DMS 273 treated with DMSO at 0.1 percent for 48 hours (cell line): ENCODE results near the gene RHBDD1.

ENCODE experiments used
- DNase-seq: peaks from one replicate; lab custom pipeline; 2025; lab: John Stamatoyannopoulos, UW

RHBDD1 gene

DNA sequence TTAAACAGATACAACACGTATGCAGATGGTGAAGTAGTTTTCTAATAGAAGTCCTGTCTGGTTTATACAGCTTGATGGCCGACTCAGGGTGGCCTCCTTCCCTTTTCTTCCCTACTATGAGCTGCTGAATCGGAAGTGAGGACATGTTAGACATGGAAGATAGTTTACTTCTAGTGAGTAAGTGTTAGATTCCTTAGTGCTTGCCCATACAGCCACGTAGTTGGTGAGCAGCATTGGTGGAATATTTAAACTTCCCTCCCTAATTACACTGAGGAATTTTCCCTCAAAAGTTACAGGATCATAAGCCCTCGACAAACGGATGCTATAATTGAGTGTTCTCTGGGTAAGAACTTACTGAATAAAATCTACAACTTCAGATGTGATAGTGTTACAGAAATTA lies 52.1 kb downstream of the RHBDD1 start:
- DNase-seq = no peak

DNA sequence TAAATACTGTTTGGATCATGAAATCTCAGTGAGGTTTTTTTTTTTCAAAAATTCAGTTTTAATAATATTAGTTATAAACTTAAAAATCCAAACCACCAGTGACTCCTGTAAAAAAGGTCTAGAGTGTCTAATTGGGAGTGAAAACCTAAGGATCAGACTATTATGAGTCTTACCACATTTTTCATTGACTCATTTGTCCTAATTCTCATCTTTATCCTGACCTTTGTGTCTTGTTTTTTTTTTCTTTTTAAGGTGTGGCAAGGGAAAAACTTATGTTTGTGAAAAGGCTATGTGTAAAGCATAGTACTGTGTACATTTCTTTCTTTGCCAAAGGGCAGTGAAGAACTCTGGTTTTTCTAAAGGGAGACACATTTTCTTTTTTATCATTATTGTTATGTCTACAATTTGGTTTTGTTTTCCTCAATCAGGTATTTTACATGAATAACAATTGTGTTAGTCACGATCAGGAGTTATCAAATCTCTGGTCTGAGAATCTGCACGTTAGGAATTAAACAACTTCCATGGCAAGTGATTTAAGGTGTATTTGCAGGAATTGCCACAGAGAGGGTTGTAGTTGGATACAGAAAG lies 52.6 kb downstream of the RHBDD1 start:
- no peak for DNase-seq

DNA sequence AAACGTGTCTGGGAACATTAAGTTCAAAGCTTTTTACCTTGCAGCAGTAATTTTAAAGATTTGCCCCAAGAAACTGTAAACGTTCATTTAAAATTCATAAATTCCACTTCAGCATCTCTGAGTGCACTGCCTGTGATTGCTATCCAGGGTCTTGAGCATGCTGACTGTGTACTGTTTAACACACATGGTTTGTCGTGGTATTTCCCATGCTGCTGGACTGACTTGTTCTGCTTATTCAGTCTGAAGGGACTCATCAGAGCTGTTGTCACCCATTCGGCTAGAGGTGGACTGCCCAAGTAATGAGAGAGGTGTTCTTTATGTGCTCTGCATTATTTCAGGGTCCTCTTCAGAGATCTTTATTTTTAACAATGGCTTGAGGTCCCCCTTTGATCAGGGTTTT lies 53.1 kb downstream of the RHBDD1 start:
- DNase-seq = no peak

DNA sequence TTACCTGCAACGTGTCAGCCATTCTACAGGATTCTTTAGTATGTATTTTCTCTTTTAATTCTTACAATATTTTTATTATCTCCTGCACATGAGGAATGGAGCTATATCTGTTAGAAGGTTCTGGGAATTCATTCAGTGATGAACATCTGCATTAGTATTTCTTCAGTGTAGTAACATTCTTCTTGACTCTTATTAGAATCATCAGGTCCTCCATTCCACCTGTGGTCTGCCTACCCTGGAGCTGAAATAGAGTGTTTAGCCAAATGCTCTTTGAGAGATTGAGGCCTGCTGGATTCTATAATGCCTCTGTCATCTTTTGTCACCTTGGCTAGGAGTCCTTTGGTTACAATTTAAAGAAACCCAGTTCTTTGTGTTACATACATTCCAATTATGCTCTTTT lies 54.4 kb downstream of the RHBDD1 start:
- DNase-seq = no peak

DNA sequence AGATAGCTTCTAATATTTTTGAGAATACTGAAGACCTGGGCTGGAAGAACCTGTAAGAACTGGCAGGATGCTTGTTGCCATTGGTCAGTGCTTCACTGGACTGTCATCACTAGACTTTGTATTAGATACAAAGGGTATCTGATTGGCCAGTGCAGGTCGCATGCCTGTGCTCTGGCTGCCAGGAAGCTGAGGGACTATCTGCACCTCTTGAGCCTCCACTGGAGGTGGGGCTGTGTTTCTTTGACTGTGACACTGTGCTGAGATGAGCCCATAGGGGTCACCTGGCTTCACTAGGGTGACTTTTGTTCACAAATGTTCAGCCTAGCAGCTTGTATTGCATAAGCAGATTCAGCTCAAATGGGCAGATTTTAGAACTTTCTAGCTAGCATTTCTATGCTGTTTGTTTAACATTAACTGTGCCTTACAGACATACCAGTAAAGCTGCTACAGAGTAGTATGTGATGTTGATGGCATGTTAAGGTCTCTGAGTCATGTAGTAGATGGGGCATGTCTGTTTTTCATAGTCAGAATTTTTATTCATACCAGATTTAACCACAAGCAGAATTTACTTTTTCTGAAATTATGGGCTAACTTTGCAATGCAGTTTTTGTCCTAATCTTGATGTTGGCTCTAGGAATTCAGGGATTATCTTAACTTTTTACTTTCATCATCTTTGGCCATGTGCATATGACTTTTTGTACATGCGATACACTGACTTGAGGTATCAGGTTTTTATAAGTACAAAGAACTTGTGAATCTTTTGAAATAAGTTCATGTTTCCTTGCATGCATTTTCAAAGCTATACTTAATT lies 56.1 kb downstream of the RHBDD1 start:
- no peak for DNase-seq

DNA sequence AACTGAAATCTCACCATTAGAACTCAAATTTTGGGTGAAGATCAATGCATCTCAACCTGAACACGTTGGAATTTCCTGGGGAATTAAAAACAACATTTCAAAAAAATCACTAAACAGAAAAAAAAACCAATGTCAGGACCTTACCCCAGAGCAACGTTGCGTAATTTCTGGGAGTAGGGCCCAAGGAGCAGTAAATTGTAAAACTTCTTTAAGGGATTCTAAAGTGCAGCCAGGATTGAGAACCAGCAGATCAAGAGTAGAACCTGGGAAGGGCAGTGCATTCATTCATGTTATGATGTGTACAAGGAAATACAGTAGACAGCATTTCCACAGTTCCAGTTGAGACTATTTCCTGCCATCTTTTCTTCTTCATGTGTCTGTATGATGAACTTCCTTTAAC lies 56.9 kb downstream of the RHBDD1 start:
- no peak for DNase-seq

DNA sequence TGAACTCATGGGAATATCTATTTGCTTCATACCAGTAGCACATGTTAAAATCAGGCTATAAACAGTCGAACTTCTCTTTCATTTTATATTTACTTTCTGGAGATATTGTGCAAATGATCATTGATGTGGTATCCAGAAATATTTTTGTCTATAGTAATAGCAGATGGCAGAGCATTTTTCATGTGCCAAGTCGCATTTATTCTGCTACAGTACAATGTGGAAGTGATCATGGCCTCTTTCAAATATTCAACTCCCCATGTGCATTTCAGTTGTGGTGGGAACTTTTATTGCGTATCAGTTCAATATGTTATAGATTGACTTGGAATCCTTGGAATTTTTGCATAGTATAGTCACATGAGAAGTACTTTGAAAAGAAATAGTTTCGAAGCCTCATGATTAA lies 57.4 kb downstream of the RHBDD1 start:
- DNase-seq = no peak

DNA sequence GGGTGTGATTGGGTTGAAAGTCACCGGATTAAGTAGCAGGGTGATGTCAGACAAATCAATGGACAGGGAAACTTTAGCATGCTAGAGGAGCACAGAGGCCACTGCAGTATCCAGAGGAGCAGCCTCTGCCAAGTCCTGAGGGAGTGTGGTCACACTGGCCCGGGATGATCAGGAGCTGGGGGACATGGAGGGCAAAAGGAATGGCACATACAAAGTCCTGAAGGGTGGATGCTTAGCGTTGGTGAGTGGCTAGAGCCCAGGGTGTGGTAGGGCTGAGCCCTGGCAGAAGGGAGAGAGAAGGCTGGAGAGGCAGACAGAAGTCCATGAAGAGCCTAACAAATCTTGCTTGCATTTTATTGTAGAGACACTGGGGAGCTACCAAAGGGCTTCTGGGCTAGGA lies 58.9 kb downstream of the RHBDD1 start:
- DNase-seq = no peak

DNA sequence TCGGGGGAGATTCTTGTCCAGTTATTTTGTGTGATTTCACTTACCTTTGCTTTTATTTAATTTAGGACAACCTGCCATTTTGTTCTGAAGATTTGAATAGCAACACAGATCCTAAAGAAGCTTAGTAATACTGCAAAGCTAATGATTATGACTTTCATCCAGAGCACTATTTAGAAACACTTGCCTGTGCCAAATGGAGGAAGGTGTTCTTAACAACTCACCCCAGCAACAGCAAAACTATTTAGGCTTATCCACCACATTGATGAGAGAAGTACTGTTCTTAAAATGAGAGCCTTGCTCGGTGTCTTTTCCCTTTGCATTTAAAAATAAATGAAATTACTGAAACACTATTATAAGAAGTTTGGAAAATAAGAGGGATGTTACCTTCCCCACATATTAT lies 59.7 kb downstream of the RHBDD1 start:
- DNase-seq = no peak

DNA sequence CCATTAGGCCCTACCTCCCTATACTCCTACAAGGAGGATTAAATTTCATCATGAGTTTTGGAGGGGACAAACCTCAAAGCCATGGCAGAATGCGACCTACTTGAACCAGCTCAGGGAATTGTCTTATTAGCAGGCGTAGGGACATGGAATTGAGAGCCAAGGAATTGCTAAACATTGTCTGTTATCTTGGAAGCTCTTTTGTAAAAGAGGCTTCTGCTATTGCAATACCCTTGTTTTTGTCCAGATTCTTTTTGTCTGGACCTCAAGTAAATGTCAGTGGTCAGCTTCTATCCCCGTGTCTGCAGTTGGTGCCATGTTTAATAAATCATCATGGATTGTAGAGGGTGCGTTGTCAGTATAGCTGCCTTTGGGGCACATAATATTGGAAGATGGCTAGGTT lies 62.3 kb downstream of the RHBDD1 start:
- DNase-seq = no peak

DNA sequence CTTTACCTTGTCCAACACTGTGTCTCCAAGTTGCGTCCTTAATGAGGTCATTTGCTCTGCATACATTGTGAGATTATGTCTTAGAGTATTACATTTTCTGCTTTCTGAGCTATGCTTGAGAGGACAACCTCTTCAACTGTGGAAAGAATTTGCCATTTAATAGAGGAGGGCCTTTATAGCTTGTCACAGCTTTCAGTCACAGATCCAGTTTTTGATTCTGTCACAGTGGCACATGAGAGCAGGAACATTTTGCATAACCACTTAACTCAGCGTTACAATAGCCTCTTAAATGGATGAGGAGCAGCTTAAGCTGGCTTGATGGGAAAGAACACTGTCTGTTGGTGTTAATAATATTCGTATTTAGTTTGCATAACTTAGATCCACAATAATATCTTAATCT lies 63.0 kb downstream of the RHBDD1 start:
- no peak for DNase-seq

DNA sequence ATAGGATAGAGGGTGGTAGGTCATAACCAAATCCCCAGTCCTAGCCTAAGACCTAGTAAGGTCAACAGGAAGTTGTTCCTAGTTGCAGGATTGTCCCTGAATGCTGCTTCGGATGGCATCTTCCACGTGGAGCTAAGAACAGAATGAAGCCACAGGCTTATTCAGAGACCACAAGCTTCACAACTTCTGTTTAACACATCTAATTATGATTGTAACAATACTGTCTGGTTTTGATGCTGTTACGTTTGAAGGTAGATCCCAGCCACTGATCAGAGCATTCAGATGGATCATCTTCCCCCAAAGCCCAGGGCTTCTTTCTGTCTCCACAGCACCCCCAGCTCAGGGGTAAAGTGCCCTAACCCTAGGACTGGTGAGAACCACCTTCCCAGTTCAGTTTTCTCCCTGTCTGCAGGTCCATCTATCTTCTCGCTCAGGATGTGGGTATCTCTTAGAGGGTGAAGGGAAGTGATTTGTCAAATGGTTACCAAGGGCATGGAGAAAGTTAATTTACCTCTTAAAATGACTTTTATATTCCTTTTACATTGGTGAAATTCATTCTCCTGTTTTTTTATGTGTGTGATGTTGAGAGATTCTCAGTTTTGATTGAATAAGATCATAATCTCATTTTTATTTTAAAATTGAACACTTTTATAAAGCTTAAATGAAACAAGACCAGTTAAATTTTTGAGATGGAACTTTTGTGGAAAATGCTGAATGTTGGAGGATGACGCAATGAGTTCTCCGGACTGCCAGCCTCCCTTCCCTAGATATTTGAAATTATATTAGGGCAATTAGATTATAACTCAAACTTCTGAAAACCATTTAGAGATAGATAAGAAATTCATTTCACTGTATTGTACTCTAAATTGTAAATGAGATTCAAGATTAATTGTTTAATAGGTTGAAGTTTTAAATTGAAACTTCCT lies 66.5 kb downstream of the RHBDD1 start:
- no peak for DNase-seq

DNA sequence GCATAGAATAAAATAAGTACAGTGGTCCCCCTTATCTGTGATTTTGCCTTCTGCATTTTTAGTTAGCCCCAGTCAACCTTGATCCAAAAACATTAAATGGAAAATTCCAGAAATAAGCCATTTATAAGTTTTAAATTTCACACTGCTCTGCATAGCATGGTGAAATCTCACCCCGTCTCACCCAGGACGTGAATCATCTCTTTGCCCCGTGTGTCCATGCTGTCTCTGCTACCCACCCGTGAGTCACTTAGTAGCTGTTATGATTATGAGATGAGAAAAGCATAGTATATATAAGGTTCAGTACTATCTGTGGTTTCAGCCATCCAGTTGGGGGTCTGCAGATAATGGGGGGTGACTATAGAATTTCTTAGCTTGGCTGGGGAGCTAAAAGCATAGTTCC lies 67.3 kb downstream of the RHBDD1 start:
- no peak for DNase-seq

DNA sequence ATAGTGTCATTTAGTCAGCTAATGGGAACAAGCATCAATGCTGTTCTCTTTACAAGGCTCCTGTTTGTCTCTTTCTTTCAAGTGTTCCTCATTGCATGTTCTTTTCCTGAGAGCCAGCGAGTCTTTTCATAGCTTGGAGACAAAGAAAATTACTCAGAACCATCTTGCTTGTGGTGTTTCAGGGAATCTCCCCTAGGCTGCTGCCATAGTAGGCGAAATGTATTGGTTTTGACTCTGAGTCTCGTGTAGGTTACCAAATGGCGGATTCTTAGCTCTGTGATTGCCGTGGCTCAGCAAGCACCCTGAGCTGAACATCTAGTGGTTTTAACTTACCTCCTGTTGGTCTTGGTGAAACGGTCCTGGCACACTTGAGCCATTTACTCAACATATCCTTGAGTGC lies 68.7 kb downstream of the RHBDD1 start:
- no peak for DNase-seq

DNA sequence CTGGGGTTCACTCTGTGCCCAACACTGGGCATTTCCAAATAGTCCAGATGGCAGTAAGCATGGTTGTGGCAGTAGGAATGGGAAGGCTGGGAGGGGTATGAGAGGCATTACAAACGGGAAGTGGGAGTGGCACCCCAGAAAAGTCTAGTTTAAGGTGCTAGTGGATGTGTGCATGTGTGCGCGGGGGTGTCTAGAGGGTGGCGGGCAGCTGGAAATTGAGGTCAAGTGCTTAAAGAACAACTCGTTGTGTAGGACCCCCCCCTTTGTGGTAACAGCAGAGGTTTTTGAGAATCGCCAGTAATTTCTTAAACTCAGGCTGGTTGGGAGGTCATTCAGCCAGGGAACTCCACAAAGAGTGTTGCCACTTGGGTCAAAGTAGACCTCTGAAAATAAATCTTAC lies 69.9 kb downstream of the RHBDD1 start:
- DNase-seq = no peak

DNA sequence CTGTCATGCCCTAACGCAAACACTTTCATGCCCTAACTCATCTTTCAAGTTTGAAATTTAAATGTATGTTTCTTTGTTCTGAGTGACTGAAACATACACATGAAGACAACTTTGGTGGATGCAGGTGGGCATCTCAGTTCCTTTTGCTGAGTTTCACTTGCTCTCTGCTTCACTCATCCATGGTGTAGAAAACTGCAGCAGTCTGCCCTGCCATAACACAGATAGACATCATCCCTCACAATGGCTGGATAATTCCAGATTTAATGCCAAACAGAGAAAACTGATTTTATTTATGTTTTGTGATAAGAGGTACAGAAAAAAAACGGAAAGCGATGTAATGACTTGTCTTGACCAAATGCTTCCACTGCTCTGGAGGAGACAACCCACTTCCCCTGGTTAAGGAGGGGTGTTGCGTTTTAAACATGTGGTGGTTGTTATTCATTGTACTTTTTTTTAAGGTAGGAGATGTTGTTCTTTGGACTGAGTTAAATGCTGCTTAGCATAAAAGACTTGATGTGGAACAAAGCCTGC lies 70.4 kb downstream of the RHBDD1 start:
- no peak for DNase-seq

DNA sequence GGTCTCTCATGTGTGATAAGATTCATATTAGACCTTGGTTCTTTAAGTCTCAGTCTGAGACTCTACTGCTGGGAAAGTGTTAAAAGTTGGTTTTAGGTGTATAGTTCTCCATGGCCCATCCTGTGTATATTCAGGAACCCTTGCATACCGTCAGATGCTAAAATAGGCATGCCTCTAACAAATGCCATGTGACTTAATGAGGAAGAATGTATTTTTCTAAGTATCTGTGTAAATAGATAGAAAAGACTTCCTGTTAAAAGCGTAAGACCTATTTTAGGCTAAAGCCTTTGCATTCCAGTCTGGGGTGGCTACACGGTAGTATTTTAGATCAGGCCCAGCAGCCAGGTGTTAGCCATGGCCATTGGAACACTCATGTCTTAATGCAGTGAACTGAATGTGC lies 73.3 kb downstream of the RHBDD1 start:
- DNase-seq = no peak

DNA sequence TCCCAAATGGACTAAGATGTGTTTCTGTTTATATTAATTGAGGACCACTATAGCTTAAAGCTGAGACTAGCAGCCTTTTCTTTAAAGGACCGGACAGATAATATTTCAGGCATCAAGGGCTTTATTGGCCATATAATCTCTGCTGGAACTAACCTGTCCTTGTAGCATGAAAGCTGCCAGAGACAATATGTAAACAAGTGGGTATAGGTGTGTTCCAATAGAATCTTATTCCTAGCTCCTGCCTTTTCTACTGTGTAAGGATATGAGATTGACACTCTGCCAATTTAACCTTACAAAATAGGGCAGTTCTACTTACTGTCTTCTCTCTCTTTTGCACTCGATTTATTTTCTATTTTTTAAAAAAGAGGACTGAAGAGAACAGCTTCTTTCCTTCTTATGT lies 74.0 kb downstream of the RHBDD1 start:
- no peak for DNase-seq

DNA sequence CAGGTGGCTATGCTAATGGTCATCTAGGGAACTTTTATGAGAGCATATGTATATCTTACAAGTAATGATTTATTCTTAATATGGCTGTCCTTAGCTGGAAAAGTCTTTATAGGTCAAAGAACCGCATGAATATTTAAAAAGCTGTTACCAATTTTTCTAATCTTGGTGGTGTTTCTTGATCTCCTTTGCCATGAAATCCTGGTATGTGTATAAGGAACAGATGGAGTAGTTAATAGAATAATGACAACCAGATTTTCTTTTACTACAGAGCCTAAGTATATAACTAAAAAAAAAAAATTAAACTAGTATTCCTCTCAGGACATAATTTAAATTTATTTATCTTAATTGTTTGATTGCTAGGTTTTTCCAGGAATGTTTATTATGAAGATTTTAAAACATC lies 74.5 kb downstream of the RHBDD1 start:
- DNase-seq = no peak

DNA sequence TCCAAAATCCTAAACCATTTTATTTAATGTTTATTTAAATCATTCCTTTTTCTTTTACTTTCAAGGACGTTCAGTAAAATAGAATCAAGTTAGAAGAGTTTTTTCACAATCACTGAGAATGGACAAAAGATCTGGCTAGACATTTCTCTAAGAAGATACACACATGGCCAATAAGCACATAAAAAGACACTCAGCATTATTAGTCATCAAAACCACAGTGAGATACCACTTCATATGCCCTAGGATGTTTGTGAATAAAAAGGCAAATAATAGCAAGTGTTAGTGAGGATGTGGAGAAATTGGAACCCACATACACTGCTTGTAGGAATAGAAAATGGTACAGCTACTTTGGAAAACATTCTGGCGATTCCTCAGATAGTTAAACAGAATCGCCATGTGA lies 76.1 kb downstream of the RHBDD1 start:
- DNase-seq = no peak

DNA sequence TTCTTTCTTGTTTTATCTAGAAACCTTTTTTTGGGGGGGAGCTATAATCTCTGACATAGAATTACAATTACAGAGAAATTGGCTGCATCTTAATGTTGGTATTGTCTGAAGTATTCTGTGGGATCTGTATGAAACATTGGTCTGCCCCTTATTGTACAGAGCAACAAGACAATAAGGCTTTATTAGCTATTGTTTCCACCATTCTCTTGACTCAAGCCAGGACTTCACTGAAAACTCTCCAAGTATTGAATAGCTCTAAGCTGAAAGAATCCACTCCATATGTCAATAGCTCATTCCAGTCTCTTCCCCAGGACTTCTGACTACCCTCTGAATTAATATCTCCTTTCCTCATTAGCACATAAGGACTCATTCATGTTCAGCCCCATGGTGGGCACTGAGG lies 77.8 kb downstream of the RHBDD1 start:
- no peak for DNase-seq

DNA sequence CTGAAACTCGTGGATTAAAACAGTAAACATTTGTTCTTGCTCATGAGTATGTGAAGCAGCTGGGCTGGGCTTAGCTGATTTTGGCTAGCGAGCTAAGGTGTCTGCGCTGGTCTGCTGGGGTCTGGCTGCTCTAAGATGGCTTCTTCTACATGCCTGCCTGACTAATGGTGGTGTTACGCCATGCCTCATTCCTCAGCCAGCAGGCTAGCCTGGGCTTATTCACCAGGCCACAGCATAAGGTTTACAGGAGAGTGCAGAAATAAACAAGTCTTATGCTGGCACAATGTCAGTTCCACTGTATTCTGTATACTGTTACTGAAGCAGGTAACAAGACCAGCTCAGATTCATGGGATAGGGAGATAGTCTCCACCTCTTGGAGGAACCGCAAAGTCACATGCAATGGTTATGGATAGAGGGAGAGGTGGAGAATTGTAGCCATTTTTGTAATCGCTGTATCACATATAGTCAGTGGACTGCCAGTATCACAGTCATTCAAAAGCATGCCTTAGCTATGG lies 80.0 kb downstream of the RHBDD1 start:
- no peak for DNase-seq

DNA sequence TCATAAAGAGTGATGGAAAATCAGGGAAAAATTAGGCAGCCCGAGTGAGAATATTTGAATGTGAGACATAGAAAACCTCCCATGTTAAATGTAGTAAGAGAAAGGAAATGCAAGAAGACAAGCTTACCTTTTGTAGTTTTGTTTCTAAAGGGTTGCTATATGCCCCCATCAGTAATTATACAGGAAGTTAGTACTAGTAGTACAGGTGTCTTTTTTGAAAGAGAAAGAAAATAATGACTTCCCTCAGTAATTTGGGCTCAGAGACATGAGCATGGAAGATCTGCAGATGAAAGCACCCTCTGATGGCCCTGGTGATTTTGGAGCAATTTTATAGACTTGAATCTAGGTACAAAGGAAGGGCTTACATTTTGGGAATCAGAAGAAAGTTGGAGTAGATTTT lies 80.8 kb downstream of the RHBDD1 start:
- no peak for DNase-seq
